T-cell (primary cell): Measurements from ENCODE around the gene C1orf232. TPM values are rescaled to one million over a fixed set of nuclear protein-coding genes. Genes with fewer than 3 reads are reported as not detected.

Experiments
- ATAC-seq, 4 experiments: fragments of 200-7000 bp in 3 of 4; fragments of 150-1000 bp in 1 of 4; cut with Tn5 transposase; replicated peaks in 1 of 4; 1 replicate in 3 of 4; 2 replicates in 1 of 4; pipeline ENCODE4 v1.10.0; 2021; ENCODE audit warnings: moderate library complexity in 3 of 4, mild to moderate bottlenecking in 2 of 4, moderate number of reproducible peaks in 1 of 4
- CTCF ChIA-PET, 2 donors: fragments of 300-600 bp; sonication (Branson Sonifier 250); formaldehyde crosslinking; loops; one replicate each; lab custom pipeline; 2022; ENCODE audit warnings: antibody characterized with exemption in 2 of 2; lab: Charles Lee
- POLR2A ChIA-PET, 2 donors: fragments of 300-600 bp; sonication (Branson Sonifier 250); formaldehyde crosslinking; loops; one replicate each; lab custom pipeline; 2022; ENCODE audit warnings: antibody characterized with exemption in 2 of 2; lab: Charles Lee
- DNase-seq, 35 experiments: peaks; one replicate each; pipeline versions ENCODE4 v3.0.0 to v3.0.0-alpha.2; 2013 to 2023
- H3K27ac ChIP-seq: one replicate; pipeline ENCODE4 v1.5.1; 2013; ENCODE audit warnings: low read length
- H3K27me3 ChIP-seq, 2 experiments: replicated peaks in 1 of 2; 1 replicate in 1 of 2; 2 replicates in 1 of 2; pipeline versions ENCODE4 v1.6.1 to v1.7.0; 2013; ENCODE audit warnings: low read length in 1 of 2, mixed read lengths in 1 of 2; ENCODE audit not compliant: control insufficient read depth in 2 of 2, insufficient read depth in 2 of 2; ENCODE audit errors: extremely low read depth in 1 of 2
- H3K36me3 ChIP-seq, 2 donors: 1 replicate in 1 of 2; 2 replicates in 1 of 2; pipeline versions ENCODE4 v1.6.1 to v1.7.0; 2013; ENCODE audit warnings: low read length in 1 of 2; ENCODE audit not compliant: control insufficient read depth in 2 of 2, insufficient read depth in 1 of 2; ENCODE audit errors: extremely low read depth in 1 of 2
- H3K4me1 ChIP-seq, 2 experiments: 1 replicate in 1 of 2; 2 replicates in 1 of 2; pipeline versions ENCODE4 v1.6.1 to v1.7.0; 2013; ENCODE audit warnings: low read length in 2 of 2, mixed read lengths in 1 of 2; ENCODE audit not compliant: insufficient read depth in 2 of 2, control insufficient read depth in 1 of 2; ENCODE audit errors: extremely low read depth in 1 of 2
- H3K4me3 ChIP-seq, 2 donors: 1 replicate in 1 of 2; 2 replicates in 1 of 2; pipeline versions ENCODE4 v1.5.1 to v1.7.0; 2013; ENCODE audit warnings: mild to moderate bottlenecking in 2 of 2, low read length in 1 of 2, moderate library complexity in 1 of 2; ENCODE audit not compliant: control insufficient read depth in 1 of 2; ENCODE audit errors: extremely low read depth in 1 of 2
- H3K9me3 ChIP-seq: 2 replicates; pipeline ENCODE4 v1.7.0; 2013
- H3K27ac Mint-ChIP-seq, 2 donors: one replicate each; pipeline ENCODE4 v1.8.0; 2020 to 2021; ENCODE audit warnings: mild to moderate bottlenecking in 2 of 2, mixed read lengths in 2 of 2
- H3K27me3 Mint-ChIP-seq, 2 donors: one replicate each; pipeline ENCODE4 v1.8.0; 2021 to 2022; ENCODE audit warnings: mixed read lengths in 2 of 2
- H3K36me3 Mint-ChIP-seq: one replicate; pipeline ENCODE4 v1.8.0; 2021; ENCODE audit warnings: mixed read lengths
- H3K4me1 Mint-ChIP-seq, 3 donors: one replicate each; pipeline ENCODE4 v1.8.0; 2020 to 2022; ENCODE audit warnings: mixed read lengths in 3 of 3, mild to moderate bottlenecking in 1 of 3
- H3K4me3 Mint-ChIP-seq, 3 donors: one replicate each; pipeline ENCODE4 v1.8.0; 2020 to 2022; ENCODE audit warnings: mild to moderate bottlenecking in 3 of 3, mixed read lengths in 3 of 3, moderate library complexity in 3 of 3
- H3K9me3 Mint-ChIP-seq, 3 donors: one replicate each; pipeline ENCODE4 v1.8.0; 2020 to 2022; ENCODE audit warnings: mixed read lengths in 3 of 3
- WGBS: methylation state at CpG from one replicate; pipeline ENCODE4 v1.1.5; 2013; ENCODE audit warnings: missing lambda C conversion rate; ENCODE audit not compliant: insufficient coverage; 5-methylcytosine and 5-hydroxymethylcytosine counted together
- total RNA-seq, 35 experiments: library from RNA in 6 of 35; stranded (reverse) in 6 of 35; fragments of 120-200 nt in 1 of 35; gene quantifications; one replicate each; pipeline versions ENCODE4 v1.2.1 to v1.2.4 and lab custom pipeline; 2013 to 2026

C1orf232 gene
- total RNA-seq, 5 donors from 2014 or later (not counting 1 experiment from before 2014, with no cell fraction given), result not detected

GRCh38 chr1:26132128-26132833, 36.5 kb downstream of the C1orf232 start:
- no peaks in the 10 kb centered on the region for H3K36me3 Mint-ChIP-seq
- H3K4me3 ChIP-seq, result no peak overlapping the region
- H3K27me3 ChIP-seq, result peaks cover 0 to 9% of the 10 kb centered on the region in 2 experiments
- ATAC-seq, result no peak
- H3K4me3 Mint-ChIP-seq, result no peak overlapping the region
- DNase-seq, result no peak
- peaks cover 12 to 14% of the 10 kb centered on the region in 2 experiments for H3K4me1 ChIP-seq
- H3K36me3 ChIP-seq, result no peaks in the 10 kb centered on the region
- 100% methylated on average over 1 of the region's 5 CpGs for WGBS
- H3K27ac Mint-ChIP-seq, result no peak overlapping the region
- H3K9me3 ChIP-seq, result no peaks in the 10 kb centered on the region
- H3K27me3 Mint-ChIP-seq, result no peaks in the 10 kb centered on the region
- ChIA-PET CTCF (interaction anchor here (0.6 to 1.1 kb wide), 2 partner anchors 8 to 11 kb away, joined by 3 to 4 read pairs; no protein-coding TSS in a partner anchor), POLR2A (interaction anchor here in 1 of 2 donors (0.6 kb wide), 1 partner anchor 376 kb away, joined by 6 read pairs; no protein-coding TSS in a partner anchor)
- H3K27ac ChIP-seq, result no peak overlapping the region
- H3K4me1 Mint-ChIP-seq, result peaks cover 13 to 17% (median 14%) of the 10 kb centered on the region in 3 donors
- H3K9me3 Mint-ChIP-seq, result peaks cover 0 to 4% (median 0%) of the 10 kb centered on the region in 3 donors

GRCh38 chr1:26130695-26131094, 38.1 kb downstream of the C1orf232 start:
- Mint-ChIP-seq H3K4me1 (peaks cover 27 to 32% (median 29%) of the 10 kb centered on the region in 3 donors), H3K27ac (no peak overlapping the region), H3K27me3 (no peaks in the 10 kb centered on the region), H3K36me3 (no peaks in the 10 kb centered on the region), H3K9me3 (peaks cover 0 to 4% (median 0%) of the 10 kb centered on the region in 3 donors), H3K4me3 (no peak overlapping the region)
- Histone ChIP-seq H3K9me3 (no peaks in the 10 kb centered on the region), H3K36me3 (no peaks in the 10 kb centered on the region), H3K4me3 (no peak overlapping the region), H3K27ac (no peak overlapping the region), H3K4me1 (peaks cover 21 to 27% of the 10 kb centered on the region in 2 experiments), H3K27me3 (peaks cover 0 to 9% of the 10 kb centered on the region in 2 experiments)
- WGBS, result no CpG with 5 or more reads among the region's 1 CpG
- DNase-seq (no peak), ATAC-seq (no peak)
- CTCF ChIA-PET, result interaction anchor here in 1 of 2 donors (0.6 to 1.2 kb wide), 3 partner anchors 9 to 627 kb away, joined by 3 to 4 read pairs (median 3); no protein-coding TSS in a partner anchor
- POLR2A ChIA-PET, result no interaction called here

GRCh38 chr1:26129778-26130177, 39.0 kb downstream of the C1orf232 start:
- no peak overlapping the region for H3K27ac ChIP-seq
- ChIA-PET POLR2A (interaction anchor here (0.6 to 1.0 kb wide), 3 partner anchors 145 to 307 kb away, joined by 3 to 9 read pairs (median 4); no protein-coding TSS in a partner anchor), CTCF (interaction anchor here (0.5 to 1.8 kb wide), 8 partner anchors 9 to 744 kb away, joined by 3 to 13 read pairs (median 3); no protein-coding TSS in a partner anchor)
- no peak overlapping the region for H3K4me3 Mint-ChIP-seq
- WGBS, result 96% methylated on average over 4 of the region's 4 CpGs
- no peak overlapping the region for H3K27ac Mint-ChIP-seq
- peaks cover 0 to 9% of the 10 kb centered on the region in 2 experiments for H3K27me3 ChIP-seq
- H3K36me3 ChIP-seq, result no peaks in the 10 kb centered on the region
- no peaks in the 10 kb centered on the region for H3K9me3 ChIP-seq
- DNase-seq (no peak), ATAC-seq (no peak)
- H3K4me1 ChIP-seq, result peaks cover 21 to 28% of the 10 kb centered on the region in 2 experiments
- no peaks in the 10 kb centered on the region for H3K27me3 Mint-ChIP-seq
- peaks cover 34 to 38% (median 37%) of the 10 kb centered on the region in 3 donors for H3K4me1 Mint-ChIP-seq
- no peaks in the 10 kb centered on the region for H3K36me3 Mint-ChIP-seq
- H3K9me3 Mint-ChIP-seq, result peaks cover 0 to 4% (median 0%) of the 10 kb centered on the region in 3 donors
- H3K4me3 ChIP-seq, result no peak overlapping the region

GRCh38 chr1:26127235-26128163, 41.3 kb downstream of the C1orf232 start:
- peak overlapping the region; percentile 54 for H3K27ac ChIP-seq
- Mint-ChIP-seq H3K27ac (peak overlapping the region; percentile 53 to 96), H3K4me3 (peak overlapping the region; percentile 72 to 84 (median 81)), H3K9me3 (no peaks in the 10 kb centered on the region), H3K27me3 (no peaks in the 10 kb centered on the region), H3K36me3 (no peaks in the 10 kb centered on the region), H3K4me1 (peaks cover 46 to 55% (median 54%) of the 10 kb centered on the region in 3 donors)
- H3K9me3 ChIP-seq, result no peaks in the 10 kb centered on the region
- POLR2A ChIA-PET, result interaction anchor here (0.5 to 1.9 kb wide), 4 partner anchors 11 to 177 kb away, joined by 5 to 17 read pairs (median 9); partner anchors contain the start of gene PDIK1L (in 1 of the 2)
- peaks cover 0 to 7% of the 10 kb centered on the region in 2 experiments for H3K27me3 ChIP-seq
- DNase-seq (peak in 1 of 35 experiments; percentile 43), ATAC-seq (no peak)
- peak overlapping the region in 1 of 2 donors; percentile 25 for H3K4me3 ChIP-seq
- H3K36me3 ChIP-seq, result peaks cover 0 to 8% of the 10 kb centered on the region in 2 donors
- 52% methylated on average over 5 of the region's 13 CpGs for WGBS
- H3K4me1 ChIP-seq, result peaks cover 21 to 32% of the 10 kb centered on the region in 2 experiments
- CTCF ChIA-PET, result interaction anchor here (0.7 to 2.5 kb wide), 14 partner anchors 12 to 1711 kb away, joined by 3 to 43 read pairs (median 6); partner anchors contain the start of genes PDIK1L (in 1 of the 2) and ZNF593 (in 1 of the 2)

GRCh38 chr1:26126321-26127084, 42.3 kb downstream of the C1orf232 start:
- H3K27ac ChIP-seq, result peak overlapping the region; percentile 54
- H3K27me3 Mint-ChIP-seq, result no peaks in the 10 kb centered on the region
- ATAC-seq (peak; percentile 96 to 99 (median 99)), DNase-seq (peak; percentile 11 to 91 (median 58))
- H3K9me3 Mint-ChIP-seq, result no peaks in the 10 kb centered on the region
- peak overlapping the region; percentile 25 to 51 for H3K4me3 ChIP-seq
- ChIA-PET CTCF (interaction anchor here (0.6 to 2.5 kb wide), 17 partner anchors 11 to 1710 kb away, joined by 3 to 43 read pairs (median 6); partner anchors contain the start of genes CEP85 (in 1 of the 2), PDIK1L (in 1 of the 2) and ZNF593 (in 1 of the 2)), POLR2A (interaction anchor here (0.5 to 1.9 kb wide), 10 partner anchors 12 to 374 kb away, joined by 3 to 17 read pairs (median 4); partner anchors contain the start of gene PDIK1L (in 1 of the 2))
- H3K36me3 ChIP-seq, result peaks cover 0 to 16% of the 10 kb centered on the region in 2 donors
- peak overlapping the region; percentile 72 to 84 (median 81) for H3K4me3 Mint-ChIP-seq
- H3K27ac Mint-ChIP-seq, result peak overlapping the region; percentile 96 to 98
- H3K4me1 Mint-ChIP-seq, result peaks cover 46 to 61% (median 59%) of the 10 kb centered on the region in 3 donors
- peaks cover 8% of the 10 kb centered on the region for H3K36me3 Mint-ChIP-seq
- peaks cover 21 to 32% of the 10 kb centered on the region in 2 experiments for H3K4me1 ChIP-seq
- H3K9me3 ChIP-seq, result no peaks in the 10 kb centered on the region
- WGBS, result 60% methylated on average over 2 of the region's 9 CpGs
- H3K27me3 ChIP-seq, result peaks cover 0 to 3% of the 10 kb centered on the region in 2 experiments
